ENCODE data around the gene FAM161A. TPM values are rescaled to one million over a fixed set of nuclear protein-coding genes. Genes with fewer than 3 reads are reported as not detected.
"Not testable (repeated sequence)": the region's sequence is repeated elsewhere in the genome, so short reads cannot be mapped to it uniquely, and the experiment has no call there.

Gene FAM161A
- total and polyA plus RNA-seq, 4 experiments from 2014 or later = 0.77 to 5.4 (median 3.1) TPM

- peaks cover 7 to 25% (median 16%) of the 10 kb centered on the region in 4 donors for H3K4me1 Mint-ChIP-seq
- intact Hi-C loops (cut with micrococcal nuclease) = loop anchor here (10.0 kb wide), 1 partner anchor 792 kb away; the partner anchor contains the start of gene SANBR
- peaks cover 16% of the 10 kb centered on the region for H3K4me1 ChIP-seq (ENCODE audit: insufficient read depth, low read length)
- ChIA-PET CTCF (ENCODE audit: partially characterized antibody) (no interaction called here), POLR2A (ENCODE audit: partially characterized antibody) (no interaction called here)
- H3K27me3 ChIP-seq (ENCODE audit: insufficient read depth, low read length) = no peaks in the 10 kb centered on the region
- no peak overlapping the region for H3K27ac ChIP-seq (ENCODE audit: low read depth, low read length)
- H3K4me3 ChIP-seq (ENCODE audit: low read length in 2 of 2) = no peak overlapping the region
- H3K9me3 ChIP-seq (ENCODE audit: control insufficient read depth in 1 of 2, low read length in 2 of 2) = peaks cover 0 to 3% of the 10 kb centered on the region in 2 donors
- H3K36me3 ChIP-seq (ENCODE audit: insufficient read depth, low read length) = no peaks in the 10 kb centered on the region
- H3K4me3 Mint-ChIP-seq = no peak overlapping the region
- H3K27me3 Mint-ChIP-seq = no peaks in the 10 kb centered on the region
- peaks cover 2 to 8% of the 10 kb centered on the region in 2 donors for H3K36me3 Mint-ChIP-seq
- no peak for DNase-seq
- H3K27ac Mint-ChIP-seq = peak overlapping the region in 1 of 7 donors; percentile 38
- H3K9me3 Mint-ChIP-seq = peaks cover 0 to 14% (median 6%) of the 10 kb centered on the region in 8 donors
Measured at GRCh38 chr2:61857224-61857623, 3.4 kb upstream of the FAM161A start.

- Mint-ChIP-seq H3K27ac (peak overlapping the region in 6 of 7 donors; percentile 18 to 97 (median 91)), H3K4me3 (peak overlapping the region; percentile 27 to 99 (median 96)), H3K27me3 (no peaks in the 10 kb centered on the region), H3K4me1 (peaks cover 7 to 25% (median 16%) of the 10 kb centered on the region in 4 donors), H3K9me3 (peaks cover 0 to 5% (median 0%) of the 10 kb centered on the region in 8 donors), H3K36me3 (peaks cover 0 to 6% of the 10 kb centered on the region in 2 donors)
- no peaks in the 10 kb centered on the region for H3K36me3 ChIP-seq (ENCODE audit: insufficient read depth, low read length)
- no peaks in the 10 kb centered on the region for H3K27me3 ChIP-seq (ENCODE audit: insufficient read depth, low read length)
- no peak for DNase-seq
- H3K27ac ChIP-seq (ENCODE audit: low read depth, low read length) = peak overlapping the region; percentile 69
- POLR2A ChIA-PET (ENCODE audit: partially characterized antibody) = interaction anchor here (0.7 to 2.6 kb wide), 3 partner anchors 32 to 354 kb away, joined by 3 to 30 read pairs (median 3); partner anchors contain the start of gene XPO1
- peak overlapping the region; percentile 85 to 95 for H3K4me3 ChIP-seq (ENCODE audit: low read length in 2 of 2)
- peaks cover 16% of the 10 kb centered on the region for H3K4me1 ChIP-seq (ENCODE audit: insufficient read depth, low read length)
- no peaks in the 10 kb centered on the region for H3K9me3 ChIP-seq (ENCODE audit: control insufficient read depth in 1 of 2, low read length in 2 of 2)
- CTCF ChIA-PET (ENCODE audit: partially characterized antibody) = no interaction called here
- intact Hi-C loops (cut with micrococcal nuclease) = loop anchor here (2.0 to 10.0 kb wide), 2 partner anchors 678 to 790 kb away; partner anchors contain the start of gene SANBR
Measured at GRCh38 chr2:61855318-61855613, 1.4 kb upstream of the FAM161A start.

- peak overlapping the region; percentile 87 to 98 (median 95) for H3K27ac Mint-ChIP-seq
- H3K27me3 ChIP-seq (ENCODE audit: insufficient read depth, low read length) = no peaks in the 10 kb centered on the region
- DNase-seq = peak; percentile 92 to 98 (median 94)
- H3K27ac ChIP-seq (ENCODE audit: low read depth, low read length) = peak overlapping the region; percentile 69
- no peaks in the 10 kb centered on the region for H3K27me3 Mint-ChIP-seq
- no peaks in the 10 kb centered on the region for H3K9me3 ChIP-seq (ENCODE audit: control insufficient read depth in 1 of 2, low read length in 2 of 2)
- peaks cover 0 to 6% of the 10 kb centered on the region in 2 donors for H3K36me3 Mint-ChIP-seq
- H3K4me1 ChIP-seq (ENCODE audit: insufficient read depth, low read length) = peaks cover 16% of the 10 kb centered on the region
- peak overlapping the region; percentile 85 to 95 for H3K4me3 ChIP-seq (ENCODE audit: low read length in 2 of 2)
- ChIA-PET CTCF (ENCODE audit: partially characterized antibody) (no interaction called here), POLR2A (ENCODE audit: partially characterized antibody) (interaction anchor here (0.6 to 2.6 kb wide), 11 partner anchors 8 to 974 kb away, joined by 3 to 30 read pairs (median 3); partner anchors contain the start of gene XPO1)
- intact Hi-C loops (cut with micrococcal nuclease) = loop anchor here (1.0 to 10.0 kb wide), 8 partner anchors 34 to 790 kb away; partner anchors contain the start of genes B3GNT2, CCT4, COMMD1 and SANBR
- H3K4me1 Mint-ChIP-seq = peaks cover 7 to 25% (median 16%) of the 10 kb centered on the region in 4 donors
- peak overlapping the region; percentile 94 to 99 (median 96) for H3K4me3 Mint-ChIP-seq
- H3K9me3 Mint-ChIP-seq = peaks cover 0 to under 1% (median 0%) of the 10 kb centered on the region in 8 donors
- no peaks in the 10 kb centered on the region for H3K36me3 ChIP-seq (ENCODE audit: insufficient read depth, low read length)
Measured at GRCh38 chr2:61854564-61855317, 881 bp upstream of the FAM161A start.

- H3K36me3 ChIP-seq (ENCODE audit: insufficient read depth, low read length) = no peaks in the 10 kb centered on the region
- POLR2A ChIA-PET (ENCODE audit: partially characterized antibody) = interaction anchor here (0.9 to 2.6 kb wide), 9 partner anchors 10 to 1098 kb away, joined by 3 to 30 read pairs (median 5); partner anchors contain the start of genes COMMD1 and XPO1
- peaks cover 0 to 6% of the 10 kb centered on the region in 2 donors for H3K36me3 Mint-ChIP-seq
- no peaks in the 10 kb centered on the region for H3K9me3 ChIP-seq (ENCODE audit: control insufficient read depth in 1 of 2, low read length in 2 of 2)
- H3K4me1 Mint-ChIP-seq = peaks cover 7 to 25% (median 16%) of the 10 kb centered on the region in 4 donors
- H3K4me3 Mint-ChIP-seq = peak overlapping the region; percentile 94 to 99 (median 96)
- H3K4me1 ChIP-seq (ENCODE audit: insufficient read depth, low read length) = peaks cover 16% of the 10 kb centered on the region
- peak overlapping the region; percentile 69 for H3K27ac ChIP-seq (ENCODE audit: low read depth, low read length)
- H3K9me3 Mint-ChIP-seq = no peaks in the 10 kb centered on the region
- CTCF ChIA-PET (ENCODE audit: partially characterized antibody) = interaction anchor here (0.8 to 1.2 kb wide), 2 partner anchors 33 to 427 kb away, joined by 3 read pairs; no protein-coding TSS in a partner anchor
- peak overlapping the region; percentile 85 to 95 for H3K4me3 ChIP-seq (ENCODE audit: low read length in 2 of 2)
- H3K27ac Mint-ChIP-seq = peak overlapping the region; percentile 84 to 98 (median 93)
- H3K27me3 ChIP-seq (ENCODE audit: insufficient read depth, low read length) = no peaks in the 10 kb centered on the region
- intact Hi-C loops (cut with micrococcal nuclease) = loop anchor here (10.0 kb wide), 1 partner anchor 788 kb away; the partner anchor contains the start of gene SANBR
- no peaks in the 10 kb centered on the region for H3K27me3 Mint-ChIP-seq
- DNase-seq = peak in 1 of 5 donors; percentile 3
Measured at GRCh38 chr2:61853086-61853846, 594 bp downstream of the FAM161A start.

- H3K27me3 Mint-ChIP-seq; H3K27ac Mint-ChIP-seq; H3K9me3 Mint-ChIP-seq; H3K4me3 ChIP-seq (ENCODE audit: low read length in 2 of 2); H3K36me3 Mint-ChIP-seq; H3K9me3 ChIP-seq (ENCODE audit: control insufficient read depth in 1 of 2, low read length in 2 of 2); H3K36me3 ChIP-seq (ENCODE audit: insufficient read depth, low read length); H3K27ac ChIP-seq (ENCODE audit: low read depth, low read length); POLR2A ChIA-PET (ENCODE audit: partially characterized antibody); DNase-seq; H3K27me3 ChIP-seq (ENCODE audit: insufficient read depth, low read length): not testable (repeated sequence)
- H3K4me1 ChIP-seq (ENCODE audit: insufficient read depth, low read length) = peaks cover 16% of the 10 kb centered on the region
- Mint-ChIP-seq H3K4me1 (peaks cover 7 to 25% (median 16%) of the 10 kb centered on the region in 4 donors), H3K4me3 (peak overlapping the region in 1 of 8 donors; percentile 59)
- intact Hi-C loops (cut with micrococcal nuclease) = loop anchor here (10.0 kb wide), 1 partner anchor 786 kb away; the partner anchor contains the start of gene SANBR
- CTCF ChIA-PET (ENCODE audit: partially characterized antibody) = interaction anchor here (1.1 kb wide), 1 partner anchor 14 kb away, joined by 3 read pairs; no protein-coding TSS in a partner anchor
Measured at GRCh38 chr2:61851270-61851669, 2.6 kb downstream of the FAM161A start.

GRCh38 chr2:61845320-61845719 is 8.5 kb downstream of the FAM161A start:
- no peaks in the 10 kb centered on the region for H3K4me1 Mint-ChIP-seq
- CTCF ChIA-PET (ENCODE audit: partially characterized antibody) = interaction anchor here (0.7 kb wide), 1 partner anchor 151 kb away, joined by 5 read pairs; no protein-coding TSS in a partner anchor

More at GRCh38 chr2:61845320-61845719, 8.5 kb downstream of the FAM161A start:
- Histone ChIP-seq H3K36me3 (ENCODE audit: insufficient read depth, low read length) (no peaks in the 10 kb centered on the region), H3K27me3 (ENCODE audit: insufficient read depth, low read length) (no peaks in the 10 kb centered on the region), H3K9me3 (ENCODE audit: control insufficient read depth in 1 of 2, low read length in 2 of 2) (no peaks in the 10 kb centered on the region), H3K27ac (ENCODE audit: low read depth, low read length) (no peak overlapping the region), H3K4me1 (ENCODE audit: insufficient read depth, low read length) (no peaks in the 10 kb centered on the region), H3K4me3 (ENCODE audit: low read length in 2 of 2) (no peak overlapping the region)
- POLR2A ChIA-PET (ENCODE audit: partially characterized antibody) = no interaction called here
- no peak overlapping the region for H3K27ac Mint-ChIP-seq
- peaks cover 0 to 5% of the 10 kb centered on the region in 2 donors for H3K36me3 Mint-ChIP-seq
- DNase-seq = no peak
- no peaks in the 10 kb centered on the region for H3K27me3 Mint-ChIP-seq
- no peaks in the 10 kb centered on the region for H3K9me3 Mint-ChIP-seq
- intact Hi-C loops (cut with micrococcal nuclease) = no loop called here
- H3K4me3 Mint-ChIP-seq = no peak overlapping the region
